Hematopoietic multipotent progenitor cell (in vitro differentiated cells): ENCODE results near the gene HOTAIR. TPM values are rescaled to one million over a fixed set of nuclear protein-coding genes. Genes with fewer than 3 reads are reported as not detected.
A peak's percentile ranks its signal among the peaks of the same experiment; 100 is the strongest.

Source experiments
- DNase-seq, 3 donors: peaks; one replicate each; pipeline ENCODE4 v3.0.0-alpha.2; 2011 to 2015; ENCODE audit warnings: low read depth in 2 of 3, low spot score in 2 of 3
- total RNA-seq: library from RNA; depleted of rRNA; stranded (reverse); fragments of >200 nt; gene quantifications from one replicate; pipeline ENCODE4 v1.2.3, GENCODE V29; 2012

The HOTAIR gene
- not detected for total RNA-seq

- no peak for DNase-seq
Observed at GRCh38 chr12:53974084-53975063, at the start of gene HOTAIR. TSS of gene HOTAIR (minus strand) at chr12:53974954.

DNA sequence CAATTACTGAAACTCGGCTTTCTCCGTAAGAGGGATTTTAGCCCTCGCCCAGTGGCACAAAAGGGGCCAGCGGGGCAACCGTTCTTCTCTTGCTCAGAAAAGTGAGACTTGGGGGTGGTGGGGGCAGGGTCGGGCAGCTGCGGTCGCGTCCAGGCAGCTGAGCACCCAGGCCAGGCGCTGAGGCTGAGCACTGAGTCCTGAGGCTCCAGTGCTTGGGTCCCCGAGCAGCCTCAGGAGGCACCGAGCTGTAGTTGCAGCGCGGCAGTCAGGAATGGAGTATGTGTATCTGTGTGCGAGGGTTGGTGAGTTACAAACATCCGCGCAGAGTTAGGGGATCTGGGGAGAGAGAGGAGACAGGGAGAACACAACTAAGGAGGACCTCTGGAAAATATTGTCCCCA, 49.4 kb upstream of the HOTAIR start:
- DNase-seq = no peak

GRCh38 chr12:54022960-54023884, 48.5 kb upstream of the HOTAIR start:
- DNase-seq = no peak

GRCh38 chr12:54021432-54022013, 46.8 kb upstream of the HOTAIR start:
- no peak for DNase-seq

- no peak for DNase-seq
Observed at GRCh38 chr12:54020591-54021405, 46.0 kb upstream of the HOTAIR start.

- DNase-seq = no peak
Observed at GRCh38 chr12:54019924-54020590, 45.3 kb upstream of the HOTAIR start.

- no peak for DNase-seq
Observed at GRCh38 chr12:54019091-54019811, 44.5 kb upstream of the HOTAIR start.

DNA sequence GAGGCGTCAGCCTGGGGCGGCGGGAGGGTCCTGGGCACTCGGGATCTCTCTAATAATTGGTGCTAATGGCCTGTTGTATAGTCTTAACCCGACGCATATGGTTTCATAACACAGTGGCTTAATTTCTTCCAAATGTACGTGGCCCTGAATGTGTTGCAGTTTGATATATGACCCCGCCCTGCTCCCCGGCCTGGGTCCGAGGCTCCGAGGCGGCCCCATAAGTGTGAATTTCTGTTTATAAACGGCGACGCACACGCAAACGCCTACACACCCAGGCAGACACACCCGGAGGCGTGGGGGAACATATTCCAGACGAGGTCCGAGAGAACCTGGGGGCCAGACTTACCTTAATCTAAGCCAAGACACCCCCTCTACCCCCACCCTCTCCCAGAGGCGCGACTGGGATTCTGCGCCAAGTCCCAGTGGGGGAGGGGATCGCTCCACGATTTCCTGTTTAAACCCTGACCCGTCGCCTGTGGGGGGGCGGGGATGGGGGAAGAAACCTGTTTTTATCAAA, 43.8 kb upstream of the HOTAIR start:
- DNase-seq = no peak

GRCh38 chr12:54017878-54018467, 43.2 kb upstream of the HOTAIR start:
- peak in 2 of 3 donors; percentile 62 for DNase-seq

DNA sequence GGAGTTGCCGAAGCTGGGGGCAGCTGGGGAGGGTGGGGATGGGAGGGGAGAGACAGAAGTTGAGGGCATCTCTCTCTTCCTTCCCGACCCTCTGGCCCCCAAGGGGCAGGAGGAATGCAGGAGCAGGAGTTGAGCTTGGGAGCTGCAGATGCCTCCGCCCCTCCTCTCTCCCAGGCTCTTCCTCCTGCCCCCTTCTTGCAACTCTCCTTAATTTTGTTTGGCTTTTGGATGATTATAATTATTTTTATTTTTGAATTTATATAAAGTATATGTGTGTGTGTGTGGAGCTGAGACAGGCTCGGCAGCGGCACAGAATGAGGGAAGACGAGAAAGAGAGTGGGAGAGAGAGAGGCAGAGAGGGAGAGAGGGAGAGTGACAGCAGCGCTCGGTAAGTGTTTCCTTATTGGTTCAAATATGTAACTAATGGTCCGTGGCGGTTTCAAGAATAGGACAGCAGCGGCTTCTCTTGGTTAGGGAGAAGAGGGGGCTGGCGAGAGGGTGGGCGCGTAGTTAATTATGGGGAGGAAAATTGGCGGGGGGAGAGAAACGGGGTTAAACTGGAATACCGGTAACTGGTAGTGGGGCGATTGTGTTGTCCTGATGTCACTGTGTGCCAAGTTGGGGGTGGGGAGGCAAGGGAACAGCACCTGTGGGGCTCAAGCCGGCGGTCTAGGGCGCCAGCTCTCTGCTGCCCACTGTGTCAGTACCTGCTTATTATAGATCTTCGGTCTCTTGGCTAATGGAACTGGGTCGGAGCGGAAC, 42.5 kb upstream of the HOTAIR start:
- DNase-seq = no peak

- no peak for DNase-seq
Observed at GRCh38 chr12:54016478-54016964, 41.8 kb upstream of the HOTAIR start.

DNA sequence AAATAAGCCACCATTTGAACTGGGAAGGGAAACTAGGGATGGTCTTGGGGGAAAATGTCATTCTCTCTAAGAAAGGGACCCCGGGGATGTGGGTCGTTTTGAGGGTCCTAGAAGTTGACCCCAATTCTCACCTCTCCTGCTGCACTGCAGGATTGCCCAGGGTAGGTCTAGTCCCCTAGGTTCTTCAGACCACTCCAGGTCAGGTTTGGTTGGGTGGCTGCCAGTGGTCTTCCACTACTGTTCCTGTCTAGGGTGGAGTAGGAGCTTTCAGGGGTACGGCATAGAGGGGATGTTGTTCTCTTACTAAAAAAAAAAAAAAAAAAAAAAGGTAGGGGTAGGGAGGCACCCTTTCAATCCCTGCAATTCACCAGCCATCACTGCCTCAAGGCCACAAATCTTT, 41.3 kb upstream of the HOTAIR start:
- no peak for DNase-seq

- DNase-seq = no peak
Observed at GRCh38 chr12:54015018-54015931, 40.5 kb upstream of the HOTAIR start.

DNA sequence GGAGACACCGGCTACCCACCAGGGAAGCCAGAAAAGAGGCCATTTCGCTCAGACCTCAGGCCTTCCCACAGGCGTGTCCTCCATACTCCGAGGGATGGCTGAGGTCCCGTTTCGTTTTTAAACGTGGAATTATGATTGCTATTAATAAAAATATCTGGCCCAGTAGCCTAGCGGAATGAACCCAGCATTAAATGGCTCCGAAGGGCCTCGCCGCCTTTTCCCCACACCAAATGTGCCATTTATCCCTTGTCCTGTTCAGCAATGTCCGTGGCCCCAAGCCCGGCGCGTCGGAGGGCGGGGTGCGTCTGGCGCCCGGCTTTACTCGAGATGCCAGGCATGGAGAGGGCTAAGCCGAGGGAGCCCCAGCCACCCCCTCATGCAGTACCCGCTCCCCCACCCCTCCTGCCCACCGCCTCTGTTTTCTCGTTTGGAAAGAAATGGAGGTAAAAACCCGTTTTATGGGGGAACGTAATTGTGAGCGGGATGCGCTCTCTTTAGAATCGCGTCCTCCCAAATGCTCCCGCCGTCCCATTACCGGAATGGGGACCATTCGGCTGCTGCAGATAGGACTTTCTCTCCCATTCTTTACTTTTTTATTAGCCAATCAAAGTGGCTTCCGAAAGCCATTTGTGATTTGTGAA, 39.7 kb upstream of the HOTAIR start:
- DNase-seq = no peak

GRCh38 chr12:54012631-54013409, 38.1 kb upstream of the HOTAIR start:
- no peak for DNase-seq
